Activated naive CD4-positive, alpha-beta T cell (primary cell): ENCODE data around the gene COL25A1.

Experiments used
- DNase-seq, 4 experiments: peaks; one replicate each; lab custom pipeline; 2025; lab: John Stamatoyannopoulos, UW

COL25A1 gene

GRCh38 chr4:109214622-109215301, 87.7 kb downstream of the COL25A1 start:
- no peak for DNase-seq

DNA sequence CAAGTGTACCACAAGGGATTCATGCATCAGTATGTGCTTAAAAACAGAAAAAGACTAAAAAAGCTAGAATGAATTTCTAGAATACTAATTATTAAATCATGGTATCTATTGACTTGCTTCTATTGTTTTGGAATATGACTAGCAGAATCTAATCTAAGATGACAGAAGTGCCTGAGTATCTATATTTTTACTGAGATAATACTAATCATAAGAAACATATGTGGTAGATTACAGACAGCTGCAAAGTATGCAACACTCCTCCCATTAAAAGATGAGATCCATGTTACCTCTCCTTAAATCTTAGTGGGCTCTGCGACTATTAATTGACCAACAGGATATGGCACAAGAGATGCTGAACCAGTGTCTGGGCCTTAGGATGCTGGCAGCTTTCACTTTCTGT, 89.4 kb downstream of the COL25A1 start:
- no peak for DNase-seq

DNA sequence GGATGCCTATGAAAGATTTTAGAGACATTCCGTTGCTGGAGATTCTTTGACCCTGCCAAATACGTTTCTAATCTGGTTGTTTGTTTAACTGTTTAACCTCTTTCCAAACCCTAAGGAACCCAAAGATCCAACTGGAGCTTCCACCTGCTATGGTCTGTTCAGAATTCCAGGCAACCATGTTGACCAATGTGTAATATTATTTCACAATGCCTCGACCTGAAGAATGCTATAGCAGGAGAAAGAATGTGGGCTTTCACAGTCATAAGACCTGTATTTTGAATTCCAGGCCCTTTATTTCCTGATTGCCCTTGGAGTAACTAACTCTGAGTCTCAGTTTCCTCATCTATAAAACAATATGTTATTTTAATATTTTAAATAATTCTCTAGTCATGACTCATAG, 90.8 kb downstream of the COL25A1 start:
- DNase-seq, result no peak

DNA sequence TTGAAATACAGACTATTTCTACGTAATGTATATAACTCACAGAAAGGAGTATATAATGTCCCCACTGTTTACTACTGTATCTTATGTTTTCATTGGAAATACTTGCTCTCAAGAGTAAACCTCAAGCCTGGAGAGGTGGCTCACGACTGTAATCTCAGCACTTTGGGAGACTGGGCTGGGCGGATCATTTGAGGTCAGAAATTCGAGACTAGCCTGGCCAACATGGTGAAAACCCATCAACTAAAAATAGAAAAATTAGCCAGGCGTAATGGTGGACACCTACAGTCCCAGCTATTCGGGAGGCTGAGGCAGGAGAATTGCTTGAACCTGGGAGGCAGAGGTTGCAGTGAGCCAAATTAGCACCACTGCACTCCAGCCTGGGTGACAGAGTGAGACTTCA, 92.8 kb downstream of the COL25A1 start:
- no peak for DNase-seq

DNA sequence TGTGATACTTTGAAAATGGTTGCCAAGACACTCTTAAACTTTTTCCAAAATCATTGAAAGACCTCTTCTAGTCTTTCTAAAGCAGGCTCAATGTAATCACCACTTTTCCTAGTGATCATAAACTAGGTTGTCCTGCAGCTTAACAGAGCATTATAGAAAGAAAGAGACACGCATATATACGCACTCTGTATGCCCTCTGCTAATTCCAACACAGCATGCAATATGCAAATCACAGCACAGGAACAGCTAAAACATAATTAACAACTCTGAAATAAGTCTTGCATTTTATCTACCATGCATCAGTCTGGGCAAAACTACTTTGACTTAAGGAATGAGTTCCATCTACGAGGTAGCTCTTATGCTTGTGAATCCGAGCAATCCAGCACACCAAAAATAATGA, 94.6 kb downstream of the COL25A1 start:
- no peak for DNase-seq

- DNase-seq, result no peak
Observed at GRCh38 chr4:109207061-109207460, 95.4 kb downstream of the COL25A1 start.

DNA sequence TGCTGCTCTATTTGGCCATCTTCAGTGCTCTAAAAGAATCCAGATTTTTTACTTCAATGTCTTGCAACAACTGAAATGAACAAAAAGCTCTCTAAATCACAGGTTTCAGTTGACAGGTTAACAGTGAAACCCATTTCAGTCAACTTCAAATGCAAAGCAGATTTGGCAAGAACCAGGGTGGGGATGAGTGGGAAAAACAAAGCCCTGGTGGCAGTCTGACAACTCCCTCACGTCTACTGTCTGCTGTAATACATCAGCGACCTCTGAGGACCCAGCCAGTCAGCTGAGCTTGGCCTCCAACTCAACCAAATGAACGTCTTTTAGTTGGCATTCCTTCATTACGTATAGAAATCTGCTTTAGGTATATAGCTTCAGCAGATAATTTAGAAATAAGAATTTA, 95.8 kb downstream of the COL25A1 start:
- no peak for DNase-seq

- DNase-seq, result no peak
Observed at GRCh38 chr4:109205186-109205585, 97.3 kb downstream of the COL25A1 start.

DNA sequence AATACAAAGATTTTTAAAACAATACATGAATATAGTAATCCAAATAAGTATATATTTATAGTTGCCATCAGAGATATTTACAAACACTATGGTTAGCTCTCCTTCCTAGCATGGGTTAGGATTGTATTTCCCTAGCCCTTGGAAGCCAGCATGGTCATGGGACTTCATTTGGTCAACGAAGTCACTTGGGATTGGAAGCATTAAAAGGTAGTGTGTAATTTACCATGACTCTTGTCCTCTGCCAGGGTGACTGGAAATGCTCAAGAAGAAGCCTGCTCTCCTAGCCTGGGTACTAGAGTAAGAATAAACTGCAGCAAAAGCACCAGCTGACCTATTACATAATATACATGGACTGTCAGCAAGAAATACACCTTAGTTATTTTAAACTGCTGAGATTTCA, 102.9 kb downstream of the COL25A1 start:
- DNase-seq, result no peak

DNA sequence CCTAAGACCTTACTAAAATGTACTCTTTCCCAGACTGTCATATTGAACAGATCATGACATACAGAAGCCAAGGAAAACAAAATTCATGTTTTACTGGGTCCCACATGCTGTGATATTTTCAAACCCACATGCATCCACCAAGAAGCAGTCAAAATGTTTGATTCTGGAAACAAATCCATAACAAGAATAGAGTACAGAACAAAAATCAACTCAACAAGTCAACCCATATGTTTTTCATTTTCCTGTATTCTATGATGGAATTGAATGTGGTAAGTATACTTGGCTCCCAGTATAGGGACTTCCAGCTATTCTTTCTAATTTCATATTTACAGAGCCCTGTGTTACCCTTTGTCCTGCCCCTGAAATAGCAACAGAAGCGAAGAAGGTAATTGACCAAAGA, 106.8 kb downstream of the COL25A1 start:
- DNase-seq, result no peak

DNA sequence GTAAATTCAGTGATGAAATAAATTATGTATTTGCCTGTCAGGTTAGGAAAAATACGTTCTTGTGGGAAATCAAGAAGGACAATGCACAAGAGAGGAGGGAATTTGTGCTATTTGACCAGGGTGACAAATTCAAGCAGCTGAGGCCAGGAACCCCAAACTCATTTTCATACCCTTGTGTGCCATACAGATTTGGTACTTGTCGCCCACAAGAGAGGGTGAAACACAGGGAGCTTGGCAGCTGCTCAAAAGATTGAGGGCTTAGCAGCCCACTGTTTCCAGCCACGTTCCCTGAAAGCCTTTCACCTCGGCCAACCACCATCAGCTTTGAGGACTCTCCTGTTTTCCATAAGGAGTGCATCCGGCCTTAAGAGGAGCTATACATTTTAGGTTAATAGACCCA, 111.2 kb downstream of the COL25A1 start:
- DNase-seq, result no peak

DNA sequence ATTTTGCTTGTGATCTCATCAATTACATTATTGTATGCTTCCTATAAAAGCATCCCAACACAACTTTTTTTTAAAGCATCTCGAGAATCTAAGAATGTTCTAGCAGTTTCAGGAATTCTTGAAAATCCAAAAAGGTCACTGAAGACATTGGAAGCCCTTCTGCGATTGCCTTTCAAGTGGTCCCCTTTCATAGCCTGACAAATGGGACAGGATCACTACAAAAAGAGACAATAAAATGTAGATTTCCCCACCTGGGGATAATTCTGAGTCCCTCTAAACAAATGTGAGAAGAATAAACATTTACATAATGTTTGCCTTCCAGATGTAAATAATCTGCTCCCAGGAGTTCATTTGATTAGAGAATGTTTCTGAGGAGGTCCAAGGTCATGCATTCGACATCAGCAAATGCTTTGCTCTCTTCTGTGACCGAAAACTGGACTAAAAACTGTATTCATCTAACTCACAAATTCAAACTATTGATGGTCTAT, 116.0 kb downstream of the COL25A1 start:
- no peak for DNase-seq

DNA sequence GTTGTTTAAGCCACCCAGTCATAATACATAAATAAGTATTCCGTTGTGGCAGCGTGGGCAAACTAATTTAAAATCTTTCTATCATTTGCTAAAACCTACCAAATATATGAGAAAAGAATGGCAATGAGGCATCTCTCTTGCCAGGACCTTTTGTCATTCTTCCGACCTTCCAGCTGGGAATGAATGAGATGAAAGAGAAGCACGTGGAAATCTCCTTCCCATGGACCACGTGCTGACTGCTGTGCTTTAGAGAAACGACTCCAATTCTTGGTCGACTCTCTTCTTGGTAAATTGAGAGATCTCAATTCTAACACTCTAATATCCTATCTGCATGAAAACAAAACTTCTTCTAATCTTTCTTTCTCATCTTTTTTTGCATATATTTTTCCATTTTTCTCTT, 116.5 kb downstream of the COL25A1 start:
- no peak for DNase-seq

DNA sequence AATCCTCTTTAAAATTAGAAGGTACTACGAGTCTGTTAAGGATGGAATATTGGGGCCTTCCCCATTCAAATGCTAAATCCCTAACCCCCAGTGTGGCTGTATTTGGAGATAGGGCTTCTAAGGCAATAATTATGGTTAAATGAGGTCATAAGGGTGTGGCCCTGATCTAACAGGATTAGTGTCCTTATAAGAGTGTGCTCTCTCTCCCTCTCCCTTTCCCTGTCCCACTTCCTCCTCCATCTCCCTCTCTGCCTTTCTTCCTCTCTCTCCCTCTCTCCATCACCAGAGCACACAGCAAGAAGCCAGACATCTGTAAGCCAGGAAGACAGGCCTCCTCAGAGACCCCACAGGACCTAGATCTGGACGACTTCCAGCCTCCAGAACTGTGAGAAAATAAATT, 116.9 kb downstream of the COL25A1 start:
- no peak for DNase-seq

GRCh38 chr4:109184491-109184961, 117.9 kb downstream of the COL25A1 start:
- no peak for DNase-seq

GRCh38 chr4:109183931-109184490, 118.4 kb downstream of the COL25A1 start:
- DNase-seq, result no peak

- no peak for DNase-seq
Observed at GRCh38 chr4:109182696-109183095, 119.8 kb downstream of the COL25A1 start.

DNA sequence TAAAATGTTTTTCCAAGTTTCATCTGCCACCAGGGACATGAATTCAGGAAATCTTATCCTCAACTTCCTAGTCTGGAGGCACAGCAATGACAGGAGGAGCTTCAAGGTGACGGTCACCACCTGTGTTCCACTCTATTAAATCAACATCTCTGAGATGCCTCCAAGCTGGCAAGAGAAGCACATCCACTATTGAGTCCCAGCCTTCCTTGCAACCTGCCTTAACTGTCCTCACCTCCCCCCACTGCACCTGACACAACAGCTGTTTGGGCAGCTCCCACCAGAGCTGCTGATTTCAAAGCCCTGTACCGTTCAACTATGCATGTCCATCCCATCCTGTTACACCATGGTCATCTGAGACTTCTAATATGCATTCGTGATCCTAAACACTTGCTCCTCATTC, 123.4 kb downstream of the COL25A1 start:
- no peak for DNase-seq

GRCh38 chr4:109177096-109177810, 125.2 kb downstream of the COL25A1 start:
- DNase-seq, result no peak

GRCh38 chr4:109174224-109174953, 128.1 kb downstream of the COL25A1 start:
- no peak for DNase-seq

DNA sequence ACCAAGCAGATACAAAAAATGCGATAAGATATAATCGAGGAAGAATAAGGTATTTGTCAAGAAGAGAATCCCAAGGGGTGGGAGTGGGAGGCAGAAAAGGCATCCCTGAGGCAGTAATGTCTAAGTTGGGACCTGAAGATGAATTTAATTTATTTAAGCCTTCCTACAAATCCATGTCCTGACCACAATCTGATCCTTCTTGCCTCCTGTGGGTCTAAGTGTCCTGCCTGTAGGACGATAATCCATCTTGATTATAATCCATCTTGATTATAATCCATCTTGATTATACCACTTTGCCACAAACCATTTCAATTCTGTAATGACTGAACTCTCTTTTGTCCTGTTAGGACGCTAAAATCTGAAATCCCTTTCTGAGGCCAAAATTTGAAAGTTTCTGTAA, 130.2 kb downstream of the COL25A1 start:
- DNase-seq, result no peak

DNA sequence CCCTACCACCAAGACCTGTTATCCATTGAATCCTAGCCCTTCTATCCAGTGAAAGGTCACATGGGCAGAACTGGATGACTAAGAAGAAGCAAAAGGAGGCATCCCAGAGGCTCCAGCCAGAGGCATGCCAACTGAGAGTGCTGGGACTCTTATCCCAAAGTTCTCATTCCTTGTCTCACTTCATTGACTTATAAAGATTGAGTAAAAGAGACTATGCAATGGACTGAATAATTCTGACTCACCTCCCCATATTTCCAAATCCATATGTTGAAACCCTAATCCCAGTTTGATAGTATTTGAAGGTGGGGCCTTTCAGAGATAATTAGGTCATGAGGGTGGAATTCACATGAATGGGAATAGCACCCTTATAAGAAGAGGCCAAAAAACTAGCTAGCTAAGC, 131.4 kb downstream of the COL25A1 start:
- DNase-seq, result no peak

DNA sequence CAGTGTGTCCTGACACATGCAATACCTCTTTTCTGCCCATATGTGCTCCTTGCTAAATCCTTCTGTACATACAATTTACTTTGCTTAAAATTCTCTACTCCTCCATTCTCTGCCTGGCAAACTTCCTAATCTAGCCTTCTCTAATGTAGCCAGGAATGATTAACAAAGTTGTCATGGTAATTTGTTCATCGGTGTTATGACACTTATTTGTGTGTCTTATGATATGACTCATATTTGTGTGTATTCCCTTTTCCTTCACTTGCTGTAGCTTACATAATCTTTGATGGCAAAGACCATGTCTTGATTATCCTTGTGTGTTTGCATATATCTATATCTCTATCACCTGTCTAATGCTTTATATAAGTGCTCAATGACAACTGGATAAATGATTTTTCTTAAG, 133.3 kb downstream of the COL25A1 start:
- DNase-seq, result no peak
